ENCODE results near the gene BFSP2. TPM values are rescaled to one million over a fixed set of nuclear protein-coding genes. Genes with fewer than 3 reads are reported as not detected.

Gene BFSP2
- total and polyA plus RNA-seq, 2 of the 4 experiments (the other 2 are of a cell fraction): not detected

GRCh38 chr3:133383175-133383574 is 16.7 kb upstream of the BFSP2 start:
- H3K18ac ChIP-seq (ENCODE audit: low read depth, low read length): no peak overlapping the region
- dilution Hi-C loops (cut with HindIII; ENCODE audit: low sequenced_read_pairs, unreplicated experiment): no loop called here
- intact Hi-C loops (cut with micrococcal nuclease): no loop called here
- H3K9me1 ChIP-seq (ENCODE audit: insufficient read depth, low read length): no peaks in the 10 kb centered on the region
- H3K4me2 ChIP-seq (ENCODE audit: low read depth, low read length): no peak overlapping the region
- H3K4me3 ChIP-seq (ENCODE audit: insufficient read depth, low read depth, low read length): no peak overlapping the region
- no peak overlapping the region for H2AK5ac ChIP-seq (ENCODE audit: low read depth, low read length)
- no peaks in the 10 kb centered on the region for H3K9me3 ChIP-seq (ENCODE audit: control insufficient read depth, insufficient read depth, low read length)
- H4K20me1 ChIP-seq (ENCODE audit: insufficient read depth, low read length): no peaks in the 10 kb centered on the region
- ChIA-PET CTCF (interaction anchor here (1.0 to 2.1 kb wide), 2 partner anchors 41 to 657 kb away, joined by 4 to 6 read pairs; no protein-coding TSS in a partner anchor), POLR2A (ENCODE audit: unreplicated experiment) (no interaction called here)
- H3K27ac ChIP-seq (ENCODE audit: insufficient read depth, low read length): no peak overlapping the region
- no peak overlapping the region for H3K56ac ChIP-seq (ENCODE audit: extremely low read depth, insufficient read depth, low read length)
- no peak overlapping the region for H3K4ac ChIP-seq (ENCODE audit: low read depth, low read length)
- ATAC-seq (ENCODE audit: low read depth) (no peak), DNase-seq (no peak)
- no peak overlapping the region for H4K5ac ChIP-seq (ENCODE audit: low read depth, low read length)
- no peaks in the 10 kb centered on the region for H3K36me3 ChIP-seq (ENCODE audit: control insufficient read depth, insufficient read depth, low read length)
- H4K8ac ChIP-seq (ENCODE audit: low read depth in 2 of 2, low read length in 2 of 2): no peak overlapping the region
- WGBS, 2 experiments (ENCODE audit: extremely low coverage in 2 of 2, insufficient read length in 1 of 2): no CpG with 5 or more reads among the region's 3 CpGs
- no peak overlapping the region for H2BK120ac ChIP-seq (ENCODE audit: low read depth, low read length)
- H2BK15ac ChIP-seq (ENCODE audit: low read depth, low read length): no peak overlapping the region
- H3K4me1 ChIP-seq (ENCODE audit: control insufficient read depth, insufficient read depth, low read length): 0 out of 2 replicates have a peak, but pooled peaks cover 2% of the 10 kb centered on the region
- no peak overlapping the region for H2BK20ac ChIP-seq (ENCODE audit: low read depth, low read length)
- 0 out of 4 replicates have a peak, but pooled peaks cover 0 to 3% of the 10 kb centered on the region in 2 experiments for H3K79me1 ChIP-seq (ENCODE audit: low read depth in 1 of 2, low read length in 2 of 2)
- no peak overlapping the region for H3K23ac ChIP-seq (ENCODE audit: low read depth, low read length)
- no peak overlapping the region for H2AFZ ChIP-seq (replicated peaks; ENCODE audit: low read length, poor library complexity)
- no peak overlapping the region for H2AK9ac ChIP-seq (replicated peaks; ENCODE audit: low read depth, low read length, poor library complexity)
- in situ Hi-C loops (cut with MboI; ENCODE audit: low sequenced_read_pairs): no loop called here
- no peaks in the 10 kb centered on the region for H3K27me3 ChIP-seq (ENCODE audit: control insufficient read depth, insufficient read depth, low read length)
- H2BK5ac ChIP-seq (ENCODE audit: low read depth, low read length, poor library complexity, severe bottlenecking): no peak overlapping the region
- H3K9ac ChIP-seq (ENCODE audit: low read depth, low read length): no peak overlapping the region
- H4K91ac ChIP-seq (ENCODE audit: insufficient read depth, low read depth, low read length): no peak overlapping the region
- no peak for TF ChIP-seq USF2 (IDR thresholded peaks at IDR 0.05; ENCODE audit: low read depth, low read length)
- no peak for TF ChIP-seq SMC3 (IDR thresholded peaks at IDR 0.05; ENCODE audit: low read depth, low read length)
- no peak for TF ChIP-seq NFE2L2 (IDR thresholded peaks at IDR 0.05; ENCODE audit: low read depth, low read length)
- TF ChIP-seq ELK1 (IDR thresholded peaks at IDR 0.05; ENCODE audit: borderline replicate concordance, low read depth, low read length): no peak
- TF ChIP-seq POLR2A (IDR thresholded peaks at IDR 0.05; ENCODE audit: low read depth, low read length): no peak
- no peak for TF ChIP-seq MAZ (IDR thresholded peaks at IDR 0.05; ENCODE audit: borderline replicate concordance, low read depth, low read length)
- H3K14ac ChIP-seq (replicated peaks; ENCODE audit: low read depth, low read length): no peak overlapping the region
- no TSS peak for BruUV-seq (replicated peaks)
